Stimulated activated CD8-positive, alpha-beta memory T cell treated with anti-CD3 and anti-CD28 coated beads, Interleukin-7, amount 100 ng/mL, for 1 hour (primary cell): ENCODE data around the gene CASK.
"Not testable (repeated sequence)": the region's sequence is repeated elsewhere in the genome, so short reads cannot be mapped to it uniquely, and the experiment has no call there.

Experiments
- DNase-seq, 2 donors: peaks; one replicate each; pipeline ENCODE4 v3.0.0-alpha.2; 2020; ENCODE audit warnings: low read depth in 2 of 2

Gene CASK

GRCh38 chrX:41518127-41518840, 405.1 kb downstream of the CASK start:
- DNase-seq = no peak

- DNase-seq = no peak
Observed at GRCh38 chrX:41516999-41517765, 406.2 kb downstream of the CASK start.

GRCh38 chrX:41516456-41516855, 406.9 kb downstream of the CASK start:
- DNase-seq = no peak

GRCh38 chrX:41515376-41515775, 408.0 kb downstream of the CASK start:
- DNase-seq = no peak

GRCh38 chrX:41514179-41514578, 409.2 kb downstream of the CASK start:
- DNase-seq = no peak

GRCh38 chrX:41512853-41513252, 410.5 kb downstream of the CASK start:
- not testable (repeated sequence) for DNase-seq

GRCh38 chrX:41512394-41512793, 411.0 kb downstream of the CASK start:
- DNase-seq = no peak

- no peak for DNase-seq
Observed at GRCh38 chrX:41507919-41508318, 415.4 kb downstream of the CASK start.

GRCh38 chrX:41502004-41502403, 421.4 kb downstream of the CASK start:
- DNase-seq = no peak

GRCh38 chrX:41499984-41500383, 423.4 kb downstream of the CASK start:
- no peak for DNase-seq

- no peak for DNase-seq
Observed at GRCh38 chrX:41499195-41499594, 424.2 kb downstream of the CASK start.

GRCh38 chrX:41491267-41492004, 431.9 kb downstream of the CASK start:
- DNase-seq = no peak

GRCh38 chrX:41490446-41490845, 432.9 kb downstream of the CASK start:
- DNase-seq = no peak

- DNase-seq = no peak
Observed at GRCh38 chrX:41482154-41482850, 441.1 kb downstream of the CASK start.

GRCh38 chrX:41481264-41482109, 441.9 kb downstream of the CASK start:
- DNase-seq = no peak

- no peak for DNase-seq
Observed at GRCh38 chrX:41480508-41481260, 442.7 kb downstream of the CASK start.

GRCh38 chrX:41478381-41478911, 444.9 kb downstream of the CASK start:
- DNase-seq = no peak

- no peak for DNase-seq
Observed at GRCh38 chrX:41475591-41476241, 447.6 kb downstream of the CASK start.

- DNase-seq = no peak
Observed at GRCh38 chrX:41475191-41475590, 448.2 kb downstream of the CASK start.

- DNase-seq = no peak
Observed at GRCh38 chrX:41474726-41475100, 448.6 kb downstream of the CASK start.
